ENCODE data around the gene SCN4B. TPM values are rescaled to one million over a fixed set of nuclear protein-coding genes. Genes with fewer than 3 reads are reported as not detected.
A peak's percentile ranks its signal among the peaks of the same experiment; 100 is the strongest.

SCN4B gene
- total RNA-seq, 1 donor = 0.10 TPM

DNA sequence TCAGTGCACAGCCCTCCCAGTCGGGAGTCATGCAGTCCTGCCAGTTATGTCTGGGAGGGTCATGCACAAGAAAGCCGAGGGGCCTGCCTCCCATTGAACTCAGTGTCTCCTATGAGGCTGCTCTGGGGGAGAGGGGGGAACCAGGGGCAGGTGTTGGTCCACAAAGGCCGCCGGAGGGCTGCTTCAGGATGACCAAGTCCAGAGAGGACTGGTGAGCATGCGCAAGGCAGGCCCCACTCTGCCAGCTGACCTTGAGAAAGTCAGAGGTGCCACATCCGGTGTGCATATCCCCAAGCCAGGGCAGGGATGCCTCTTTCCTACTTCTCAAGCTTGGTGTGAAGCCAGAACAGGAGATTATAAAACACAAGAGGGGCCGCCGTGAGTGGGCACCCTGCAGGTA, 4.4 kb downstream of the SCN4B start:
- no peaks in the 10 kb centered on the region for H3K9me3 ChIP-seq (ENCODE audit: low read depth, low read length)
- peaks cover 35% of the 10 kb centered on the region for H3K27me3 ChIP-seq (ENCODE audit: insufficient read depth, low read length)
- H3K4me1 ChIP-seq (ENCODE audit: insufficient read depth, low read length) = peaks cover 24% of the 10 kb centered on the region
- H3K4me3 ChIP-seq (ENCODE audit: low read length) = no peak overlapping the region

DNA sequence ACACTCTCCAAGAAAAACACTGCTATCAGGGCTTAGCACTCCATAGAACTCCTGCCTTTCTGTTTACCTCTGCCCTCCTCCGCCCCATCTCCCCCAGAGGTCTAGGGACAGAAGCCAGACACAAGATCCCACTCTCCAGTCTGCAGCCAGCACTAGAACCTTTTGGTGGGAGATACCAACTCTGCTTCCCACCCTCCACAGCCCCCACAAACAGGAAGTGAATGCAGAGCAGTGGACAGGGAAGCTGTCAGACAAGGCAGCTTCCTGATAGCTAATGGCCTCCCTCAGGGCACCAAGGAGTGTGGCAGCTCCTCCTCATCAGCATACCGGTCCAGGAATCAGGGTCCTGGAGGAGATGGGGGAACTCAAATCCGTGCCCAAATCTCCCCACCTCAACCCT, 5.1 kb downstream of the SCN4B start:
- Histone ChIP-seq H3K27me3 (ENCODE audit: insufficient read depth, low read length) (peaks cover 29% of the 10 kb centered on the region), H3K4me1 (ENCODE audit: insufficient read depth, low read length) (peaks cover 25% of the 10 kb centered on the region), H3K4me3 (ENCODE audit: low read length) (no peak overlapping the region), H3K9me3 (ENCODE audit: low read depth, low read length) (no peaks in the 10 kb centered on the region)

DNA sequence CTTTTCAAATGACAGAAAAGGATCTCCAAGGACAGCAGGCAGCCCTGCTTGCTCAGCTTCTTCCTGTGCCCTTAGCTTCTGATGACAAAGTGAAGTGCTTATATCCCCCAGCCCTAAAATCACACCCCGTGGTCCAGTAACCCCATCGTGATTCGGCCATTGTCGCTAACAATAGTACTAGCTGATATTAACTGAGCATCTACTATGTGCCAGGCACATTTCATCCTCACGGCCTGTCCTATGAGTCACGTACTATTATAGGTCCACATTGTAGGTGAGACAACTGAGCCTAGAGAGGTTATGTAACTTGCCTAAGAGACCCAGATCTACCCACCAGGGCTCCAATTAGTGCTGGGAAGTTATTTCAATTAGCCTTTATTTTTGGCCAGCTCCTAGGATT, 6.1 kb downstream of the SCN4B start:
- Histone ChIP-seq H3K27me3 (ENCODE audit: insufficient read depth, low read length) (peaks cover 20% of the 10 kb centered on the region), H3K4me3 (ENCODE audit: low read length) (no peak overlapping the region), H3K4me1 (ENCODE audit: insufficient read depth, low read length) (peaks cover 31% of the 10 kb centered on the region), H3K9me3 (ENCODE audit: low read depth, low read length) (no peaks in the 10 kb centered on the region)

DNA sequence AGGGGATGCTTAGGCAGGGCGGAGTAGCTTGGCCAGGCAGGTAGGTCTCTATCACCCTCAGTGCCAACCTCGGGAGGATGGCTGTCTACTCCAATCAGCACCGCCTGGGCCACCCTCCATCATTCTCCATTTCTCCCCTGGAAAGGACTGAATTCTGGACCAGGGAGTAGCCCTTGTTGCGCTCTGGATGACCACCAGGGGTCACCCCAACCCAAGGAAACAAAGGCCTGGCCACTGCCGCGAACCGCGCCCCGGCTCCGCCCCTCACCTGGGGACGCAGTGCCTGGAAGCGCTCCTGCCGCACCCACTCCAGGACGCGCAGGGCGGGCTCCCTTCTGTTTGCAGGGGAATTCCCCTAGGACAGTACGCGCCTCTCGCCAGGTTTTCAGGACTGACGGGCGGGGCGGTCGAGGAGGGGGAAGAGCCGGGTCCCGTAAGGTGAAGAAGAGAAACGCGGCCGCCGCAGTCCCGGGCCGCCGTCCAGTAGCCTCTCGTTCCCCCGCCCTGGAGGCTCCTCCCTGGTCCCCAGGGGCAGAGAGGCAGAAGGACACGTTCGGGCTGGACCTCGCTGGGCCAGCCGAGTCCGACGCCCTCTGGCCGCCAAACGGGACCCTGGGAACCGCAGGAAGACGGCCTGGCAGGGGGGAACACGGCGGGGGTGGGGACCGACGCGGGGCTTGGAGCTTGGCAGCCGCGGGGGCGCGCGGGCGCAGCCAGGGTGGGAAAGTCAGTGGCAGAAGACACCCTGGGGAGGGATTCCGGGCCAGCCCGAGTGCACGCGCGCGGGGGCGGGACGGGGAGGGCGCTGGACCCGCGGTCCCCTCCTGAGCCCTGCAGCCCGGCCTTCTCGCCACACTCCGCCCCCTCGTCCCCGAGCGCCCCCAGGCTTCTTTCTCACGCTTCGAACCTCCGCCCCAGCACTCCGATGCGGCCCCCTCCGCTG, 7.1 kb downstream of the SCN4B start:
- H3K9me3 ChIP-seq (ENCODE audit: low read depth, low read length) = no peaks in the 10 kb centered on the region
- H3K27me3 ChIP-seq (ENCODE audit: insufficient read depth, low read length) = peaks cover 11% of the 10 kb centered on the region
- H3K4me3 ChIP-seq (ENCODE audit: low read length) = peak overlapping the region; percentile 51
- peaks cover 31% of the 10 kb centered on the region for H3K4me1 ChIP-seq (ENCODE audit: insufficient read depth, low read length)

DNA sequence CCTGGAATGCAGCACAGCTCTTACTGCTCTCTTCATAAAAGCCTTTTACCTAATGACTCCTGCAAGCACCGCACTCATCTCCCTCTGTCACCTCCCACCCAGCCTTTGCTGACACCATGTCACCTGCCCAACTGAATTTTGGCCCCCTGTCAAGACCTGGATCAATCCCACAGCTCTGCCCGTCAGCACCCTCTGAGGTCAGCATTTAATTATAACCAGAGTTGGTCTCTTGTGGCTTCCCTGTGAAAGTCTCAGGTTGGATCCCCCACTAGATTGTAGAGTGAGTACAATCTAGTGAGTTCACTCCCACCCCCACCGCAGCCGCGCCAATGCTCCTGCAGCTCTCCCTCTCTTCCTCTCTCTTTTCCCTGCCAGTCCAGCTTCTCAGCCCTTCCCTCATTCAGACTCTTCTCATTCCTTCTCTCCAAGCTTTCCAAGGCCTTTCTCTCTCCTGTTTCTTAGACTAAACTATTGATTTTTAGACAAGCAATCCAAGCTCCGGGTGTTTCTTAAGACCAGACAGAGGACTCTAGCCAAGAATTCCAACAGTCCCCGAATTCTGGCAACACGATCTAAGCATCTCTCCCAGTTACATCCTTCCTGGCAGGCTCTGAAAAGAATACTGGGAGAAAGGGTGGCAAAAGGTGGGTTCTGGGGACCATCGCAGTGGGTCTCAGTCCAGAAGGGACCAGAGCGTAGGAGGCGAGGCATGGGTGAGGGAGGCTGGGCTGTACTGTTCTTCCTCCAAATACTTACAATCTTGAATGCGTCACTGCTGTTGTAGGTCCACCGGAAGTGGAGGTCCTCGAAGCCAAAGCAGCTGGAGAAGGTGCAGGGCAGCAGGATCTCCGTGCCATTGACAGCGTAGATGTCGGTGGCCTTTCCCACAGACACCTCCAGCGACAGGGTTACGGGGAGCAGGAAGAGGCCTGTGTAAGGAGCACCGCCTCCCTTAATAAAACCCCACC, 8.0 kb downstream of the SCN4B start:
- H3K4me1 ChIP-seq (ENCODE audit: insufficient read depth, low read length) = peaks cover 31% of the 10 kb centered on the region
- H3K4me3 ChIP-seq (ENCODE audit: low read length) = no peak overlapping the region
- H3K9me3 ChIP-seq (ENCODE audit: low read depth, low read length) = no peaks in the 10 kb centered on the region
- H3K27me3 ChIP-seq (ENCODE audit: insufficient read depth, low read length) = peaks cover 9% of the 10 kb centered on the region

DNA sequence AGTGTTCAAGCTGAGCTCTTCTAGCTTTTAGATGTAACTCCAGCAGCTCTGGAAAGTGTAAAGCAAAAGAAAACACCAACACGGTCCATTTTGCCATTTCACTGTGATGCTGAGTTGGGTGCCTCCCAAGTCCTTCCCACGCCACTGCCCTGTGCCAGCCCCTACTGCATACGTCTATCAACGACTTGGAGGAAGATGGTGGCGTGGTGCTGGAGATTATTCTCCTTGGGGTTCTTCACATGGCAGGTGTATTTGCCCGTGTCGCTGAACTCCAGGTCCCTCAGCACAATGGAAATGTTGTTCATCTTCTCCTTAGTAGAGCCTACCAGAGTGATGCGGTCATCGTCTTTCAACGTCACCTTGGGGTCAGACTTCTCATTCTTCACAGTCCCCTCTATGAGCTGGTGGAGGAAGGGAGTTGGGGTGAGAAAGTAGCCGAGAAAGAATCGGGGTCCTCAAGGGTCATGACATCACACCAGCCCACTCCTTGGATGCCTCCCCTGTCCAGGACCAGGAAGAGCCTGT, 8.9 kb downstream of the SCN4B start:
- peaks cover 9% of the 10 kb centered on the region for H3K27me3 ChIP-seq (ENCODE audit: insufficient read depth, low read length)
- no peaks in the 10 kb centered on the region for H3K9me3 ChIP-seq (ENCODE audit: low read depth, low read length)
- H3K4me1 ChIP-seq (ENCODE audit: insufficient read depth, low read length) = peaks cover 31% of the 10 kb centered on the region
- no peak overlapping the region for H3K4me3 ChIP-seq (ENCODE audit: low read length)

DNA sequence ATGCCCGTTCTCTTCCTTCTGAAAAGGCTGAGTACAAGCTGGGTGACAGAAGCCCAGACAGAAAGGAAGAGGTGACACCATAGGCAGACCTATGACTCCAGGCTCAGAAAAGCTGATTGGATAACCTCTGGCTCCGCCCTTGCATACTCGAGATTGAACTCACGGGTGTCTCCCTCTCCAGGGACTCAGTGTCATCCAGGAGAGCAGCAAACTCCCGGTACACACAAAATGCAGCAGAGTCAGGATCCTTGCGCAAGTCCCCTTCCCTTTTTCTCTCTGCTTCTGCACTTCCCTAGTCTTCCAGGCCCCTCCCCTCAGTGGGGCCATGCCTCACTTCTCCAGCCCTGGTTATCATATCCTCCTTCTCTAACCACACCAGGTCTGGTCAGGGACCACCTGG, 9.8 kb downstream of the SCN4B start:
- H3K4me3 ChIP-seq (ENCODE audit: low read length) = no peak overlapping the region
- peaks cover 31% of the 10 kb centered on the region for H3K4me1 ChIP-seq (ENCODE audit: insufficient read depth, low read length)
- no peaks in the 10 kb centered on the region for H3K9me3 ChIP-seq (ENCODE audit: low read depth, low read length)
- peaks cover 9% of the 10 kb centered on the region for H3K27me3 ChIP-seq (ENCODE audit: insufficient read depth, low read length)

DNA sequence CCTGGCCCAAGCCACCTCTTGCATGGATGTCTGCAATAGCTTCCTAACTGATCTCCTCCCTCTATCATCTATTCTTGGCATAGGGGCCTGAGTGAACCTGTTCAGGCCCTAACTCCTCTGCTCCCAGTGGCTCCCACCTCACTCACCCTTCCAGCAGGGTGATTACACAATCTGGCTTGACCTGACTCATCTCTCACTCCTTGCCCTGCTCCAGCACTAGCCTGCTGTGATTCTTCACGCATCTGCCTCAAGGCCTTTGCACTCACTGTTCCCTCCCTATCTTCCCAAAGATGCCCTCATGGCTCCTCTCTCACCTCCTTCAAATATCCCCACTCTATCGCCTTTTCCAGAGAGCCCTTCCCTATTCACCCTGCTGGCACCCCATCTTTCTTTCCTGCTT, 10.5 kb downstream of the SCN4B start:
- Histone ChIP-seq H3K9me3 (ENCODE audit: low read depth, low read length) (no peaks in the 10 kb centered on the region), H3K4me1 (ENCODE audit: insufficient read depth, low read length) (peaks cover 31% of the 10 kb centered on the region), H3K27me3 (ENCODE audit: insufficient read depth, low read length) (peaks cover 9% of the 10 kb centered on the region), H3K4me3 (ENCODE audit: low read length) (no peak overlapping the region)

DNA sequence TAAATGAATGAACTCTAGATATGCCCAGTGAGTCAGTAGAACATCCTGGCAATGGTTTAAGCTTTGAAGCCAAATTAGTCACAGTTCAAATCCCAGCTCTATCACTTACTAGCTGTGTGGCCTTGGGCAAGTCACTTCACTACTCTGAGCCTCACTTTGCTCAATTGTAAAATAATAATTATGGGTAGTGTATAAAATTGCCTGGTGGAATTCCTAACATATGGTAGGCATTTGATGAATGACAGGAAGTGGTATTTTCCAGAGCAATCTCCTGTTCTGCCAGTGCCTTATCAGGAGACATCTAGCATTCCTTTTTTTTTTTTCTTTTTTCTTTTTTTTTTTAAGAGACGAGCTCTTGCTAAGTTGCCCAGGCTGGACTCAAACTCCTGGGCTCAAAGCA, 13.0 kb downstream of the SCN4B start:
- Histone ChIP-seq H3K27me3 (ENCODE audit: insufficient read depth, low read length) (no peaks in the 10 kb centered on the region), H3K4me3 (ENCODE audit: low read length) (no peak overlapping the region), H3K9me3 (ENCODE audit: low read depth, low read length) (no peaks in the 10 kb centered on the region), H3K4me1 (ENCODE audit: insufficient read depth, low read length) (peaks cover 25% of the 10 kb centered on the region)

DNA sequence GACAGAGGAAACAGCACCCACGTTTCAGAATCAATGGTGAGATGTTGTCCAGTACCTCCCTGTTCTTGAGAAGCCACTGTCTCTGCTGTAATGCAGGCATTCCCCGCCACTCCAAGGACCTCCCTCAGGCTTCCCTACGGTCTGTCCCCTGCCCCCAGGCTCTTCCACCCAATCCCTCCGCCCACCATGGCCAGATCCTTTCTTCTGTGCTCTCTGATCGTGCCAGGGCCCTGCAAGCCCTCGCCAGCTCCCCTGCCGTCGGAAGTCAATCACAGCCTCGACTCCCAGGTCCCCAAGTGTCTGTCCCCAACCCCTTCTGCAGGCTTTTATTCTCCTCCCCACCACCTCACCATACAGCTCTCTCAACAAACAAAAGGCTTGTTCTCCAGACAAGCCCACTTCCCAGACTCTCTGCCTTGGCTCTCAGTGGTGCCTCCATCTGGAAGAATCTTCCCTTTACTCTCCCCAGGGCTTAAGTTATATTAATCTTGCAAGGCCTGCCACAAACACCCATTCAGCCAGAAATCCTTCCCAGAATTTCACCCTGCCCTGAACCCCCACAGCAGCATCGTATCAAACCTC, 13.7 kb downstream of the SCN4B start:
- no peaks in the 10 kb centered on the region for H3K9me3 ChIP-seq (ENCODE audit: low read depth, low read length)
- H3K27me3 ChIP-seq (ENCODE audit: insufficient read depth, low read length) = no peaks in the 10 kb centered on the region
- peaks cover 24% of the 10 kb centered on the region for H3K4me1 ChIP-seq (ENCODE audit: insufficient read depth, low read length)
- no peak overlapping the region for H3K4me3 ChIP-seq (ENCODE audit: low read length)

DNA sequence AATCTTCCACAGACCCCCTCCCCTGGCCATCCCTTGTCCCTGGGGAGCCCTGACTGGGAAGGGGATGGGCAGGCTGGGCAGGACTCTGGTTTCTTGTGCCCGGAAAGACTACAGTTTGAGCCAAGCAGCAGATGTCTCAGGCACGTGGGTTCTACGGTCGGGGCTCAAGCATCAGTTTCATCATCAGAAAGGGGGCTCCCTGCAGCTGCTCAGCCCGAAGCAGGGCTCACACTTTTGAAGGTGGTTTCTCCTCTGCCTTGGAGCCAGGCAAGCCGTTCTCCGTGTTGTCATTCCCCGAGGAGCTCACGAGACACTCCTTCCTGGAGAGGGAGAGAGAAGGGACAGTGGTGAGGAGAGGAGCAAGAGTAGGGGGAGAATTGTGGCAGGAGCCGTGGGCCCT, 15.8 kb downstream of the SCN4B start:
- no peak overlapping the region for H3K4me3 ChIP-seq (ENCODE audit: low read length)
- H3K4me1 ChIP-seq (ENCODE audit: insufficient read depth, low read length) = peaks cover 3% of the 10 kb centered on the region
- H3K27me3 ChIP-seq (ENCODE audit: insufficient read depth, low read length) = no peaks in the 10 kb centered on the region
- no peaks in the 10 kb centered on the region for H3K9me3 ChIP-seq (ENCODE audit: low read depth, low read length)

DNA sequence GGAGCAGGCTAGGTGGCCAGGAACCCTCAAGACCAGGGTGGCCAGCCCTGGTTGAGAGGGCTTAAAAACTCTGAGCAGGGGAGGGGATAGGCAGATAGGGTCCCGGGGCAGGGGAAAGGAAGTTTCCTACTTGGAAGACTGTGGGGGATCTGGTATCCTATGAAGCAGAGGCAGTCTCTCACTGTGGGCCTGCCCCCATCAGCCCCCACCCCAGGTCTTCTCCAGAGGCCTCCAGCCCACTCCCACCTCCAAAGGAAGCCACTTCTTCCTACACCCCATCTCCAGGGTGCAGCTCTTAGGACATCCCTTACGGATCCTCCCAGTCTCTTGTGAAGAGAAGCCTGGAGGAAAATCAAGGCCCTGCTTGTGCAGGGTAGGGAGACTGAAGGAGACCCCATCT, 16.3 kb downstream of the SCN4B start:
- Histone ChIP-seq H3K4me3 (ENCODE audit: low read length) (no peak overlapping the region), H3K27me3 (ENCODE audit: insufficient read depth, low read length) (no peaks in the 10 kb centered on the region), H3K4me1 (ENCODE audit: insufficient read depth, low read length) (no peaks in the 10 kb centered on the region), H3K9me3 (ENCODE audit: low read depth, low read length) (no peaks in the 10 kb centered on the region)

DNA sequence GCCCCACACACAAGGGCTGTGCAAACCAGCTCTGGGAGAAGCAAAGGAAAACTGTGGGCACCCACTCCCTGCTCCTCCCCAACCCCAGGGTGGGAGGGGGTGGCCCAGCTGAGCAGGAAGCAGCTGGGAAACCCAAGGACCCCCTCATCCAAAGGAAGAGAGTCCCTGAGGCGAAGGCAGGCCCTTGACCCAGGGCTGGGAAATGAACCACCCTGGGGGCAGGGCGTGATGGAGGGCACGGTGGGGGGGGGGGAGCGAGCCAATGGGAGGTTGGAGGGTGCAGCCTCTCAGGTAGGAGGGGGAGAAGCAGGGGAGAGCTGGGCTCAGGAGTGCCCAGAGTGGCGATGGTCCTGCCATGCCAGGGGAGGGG, 16.8 kb downstream of the SCN4B start:
- Histone ChIP-seq H3K9me3 (ENCODE audit: low read depth, low read length) (no peaks in the 10 kb centered on the region), H3K27me3 (ENCODE audit: insufficient read depth, low read length) (no peaks in the 10 kb centered on the region), H3K4me3 (ENCODE audit: low read length) (no peak overlapping the region), H3K4me1 (ENCODE audit: insufficient read depth, low read length) (no peaks in the 10 kb centered on the region)

DNA sequence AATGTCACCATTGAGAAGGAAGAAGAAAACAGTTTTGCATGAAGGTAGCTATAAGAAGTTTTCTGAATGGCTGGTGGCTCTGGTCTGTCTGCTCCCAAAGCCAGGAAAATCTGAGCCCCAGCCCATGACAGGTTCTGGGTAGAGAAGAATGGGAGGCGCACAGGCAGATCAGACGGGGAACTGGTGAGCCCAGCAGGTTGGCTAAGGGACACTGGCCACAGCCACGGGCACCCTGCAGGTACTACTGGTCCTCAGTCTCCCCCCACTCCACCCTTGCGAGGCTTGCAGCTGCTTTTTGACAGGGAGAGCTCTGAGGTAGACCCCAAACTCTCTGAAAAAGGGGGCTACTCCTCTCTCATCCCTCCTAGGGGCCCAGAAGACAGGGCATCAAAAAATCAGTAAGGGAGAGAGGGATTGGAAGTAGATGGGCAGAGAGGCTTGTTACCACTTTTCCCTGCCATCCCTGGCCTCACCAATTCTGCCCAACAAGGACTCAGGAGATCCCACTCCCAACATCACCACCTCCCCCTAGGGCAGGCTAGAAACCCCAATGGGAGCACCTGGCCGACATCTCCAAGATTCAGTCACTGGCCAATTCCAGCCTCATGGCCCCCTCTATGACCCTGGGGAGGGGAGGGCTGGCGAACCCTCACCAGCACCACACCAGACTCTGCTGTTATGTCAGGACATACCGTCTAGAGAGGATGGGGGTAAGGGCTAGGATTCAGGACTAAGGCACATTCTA, 17.4 kb downstream of the SCN4B start:
- H3K4me3 ChIP-seq (ENCODE audit: low read length) = no peak overlapping the region
- peaks cover 1% of the 10 kb centered on the region for H3K4me1 ChIP-seq (ENCODE audit: insufficient read depth, low read length)
- H3K27me3 ChIP-seq (ENCODE audit: insufficient read depth, low read length) = no peaks in the 10 kb centered on the region
- H3K9me3 ChIP-seq (ENCODE audit: low read depth, low read length) = no peaks in the 10 kb centered on the region
